GM12873 (cell line): Measurements from ENCODE around the gene PDGFRB.

ENCODE experiments used
- TF ChIP-seq, protein P1 (sequence below): IDR thresholded peaks from 2 replicates; pipeline ENCODE4 v1.5.1; 2012; ENCODE audit warnings: low read depth, mild to moderate bottlenecking, moderate library complexity, low read length, control low read depth; ENCODE audit not compliant: insufficient read depth; ENCODE audit errors: missing control alignments

PDGFRB gene

DNA sequence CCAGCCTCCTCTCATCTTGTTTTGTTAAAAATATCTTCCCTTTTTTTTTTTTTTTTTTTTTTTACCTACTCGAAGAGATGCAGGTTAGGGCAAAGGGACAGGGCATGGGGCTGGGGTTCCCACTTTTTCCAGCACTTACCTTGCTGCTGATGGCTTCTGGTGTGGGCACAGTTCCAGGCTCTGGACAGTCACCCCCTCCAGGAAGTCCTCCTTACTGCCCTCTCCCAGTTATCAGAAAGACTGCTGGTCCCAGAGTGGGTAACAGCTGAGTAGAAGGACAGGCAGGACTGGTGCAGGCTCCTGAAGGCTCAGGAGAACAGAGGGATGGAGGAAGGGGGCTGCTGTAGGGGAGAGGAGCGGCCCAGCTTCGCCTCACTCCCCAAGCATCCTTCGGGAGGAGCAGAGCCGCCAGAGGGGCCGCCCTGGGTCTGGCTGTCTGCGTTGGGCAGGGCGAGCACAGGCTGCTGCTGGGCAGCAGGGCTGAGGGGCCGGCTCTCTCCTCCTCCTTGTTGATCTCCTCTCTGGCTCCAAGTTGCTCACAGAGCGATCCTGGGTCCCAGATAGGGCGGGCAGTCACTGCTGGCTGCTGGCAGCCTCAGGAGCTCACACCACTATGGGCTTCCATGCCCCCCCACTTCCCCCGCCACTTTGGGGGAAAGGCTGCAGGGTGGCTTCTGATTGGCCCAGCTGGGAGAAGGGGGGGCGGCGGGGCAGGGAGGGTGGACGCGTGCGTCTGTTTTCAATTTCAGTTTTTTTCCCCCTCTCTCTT, at the start of gene PDGFRB:
Gene PDGFRB, minus strand, starts transcription at position 588 of the 769 bp plus-strand sequence. CDS start 18,798 bp downstream, outside the sequence.
- TF ChIP-seq, protein P1, sequence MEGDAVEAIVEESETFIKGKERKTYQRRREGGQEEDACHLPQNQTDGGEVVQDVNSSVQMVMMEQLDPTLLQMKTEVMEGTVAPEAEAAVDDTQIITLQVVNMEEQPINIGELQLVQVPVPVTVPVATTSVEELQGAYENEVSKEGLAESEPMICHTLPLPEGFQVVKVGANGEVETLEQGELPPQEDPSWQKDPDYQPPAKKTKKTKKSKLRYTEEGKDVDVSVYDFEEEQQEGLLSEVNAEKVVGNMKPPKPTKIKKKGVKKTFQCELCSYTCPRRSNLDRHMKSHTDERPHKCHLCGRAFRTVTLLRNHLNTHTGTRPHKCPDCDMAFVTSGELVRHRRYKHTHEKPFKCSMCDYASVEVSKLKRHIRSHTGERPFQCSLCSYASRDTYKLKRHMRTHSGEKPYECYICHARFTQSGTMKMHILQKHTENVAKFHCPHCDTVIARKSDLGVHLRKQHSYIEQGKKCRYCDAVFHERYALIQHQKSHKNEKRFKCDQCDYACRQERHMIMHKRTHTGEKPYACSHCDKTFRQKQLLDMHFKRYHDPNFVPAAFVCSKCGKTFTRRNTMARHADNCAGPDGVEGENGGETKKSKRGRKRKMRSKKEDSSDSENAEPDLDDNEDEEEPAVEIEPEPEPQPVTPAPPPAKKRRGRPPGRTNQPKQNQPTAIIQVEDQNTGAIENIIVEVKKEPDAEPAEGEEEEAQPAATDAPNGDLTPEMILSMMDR = no peak

DNA sequence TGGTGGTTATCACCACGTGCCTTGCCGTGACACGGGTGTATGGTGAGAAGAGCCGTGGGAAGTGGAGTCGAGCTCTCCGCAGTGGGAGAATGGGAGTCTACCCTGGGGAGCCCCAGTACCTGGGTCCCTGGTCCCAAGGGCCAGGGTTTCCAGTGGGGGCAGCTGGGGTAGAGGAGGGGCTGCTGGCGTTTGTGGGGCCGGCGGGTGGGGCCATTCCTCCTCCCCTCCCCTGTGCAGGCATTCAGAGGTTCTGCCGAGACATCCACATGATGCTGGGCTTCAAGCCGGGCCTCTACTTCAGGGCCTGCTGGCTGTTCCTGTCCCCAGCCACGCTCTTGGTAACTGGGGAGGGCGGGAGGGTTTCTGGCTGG, 48.9 kb upstream of the PDGFRB start:
- TF ChIP-seq, protein P1 = no peak

DNA sequence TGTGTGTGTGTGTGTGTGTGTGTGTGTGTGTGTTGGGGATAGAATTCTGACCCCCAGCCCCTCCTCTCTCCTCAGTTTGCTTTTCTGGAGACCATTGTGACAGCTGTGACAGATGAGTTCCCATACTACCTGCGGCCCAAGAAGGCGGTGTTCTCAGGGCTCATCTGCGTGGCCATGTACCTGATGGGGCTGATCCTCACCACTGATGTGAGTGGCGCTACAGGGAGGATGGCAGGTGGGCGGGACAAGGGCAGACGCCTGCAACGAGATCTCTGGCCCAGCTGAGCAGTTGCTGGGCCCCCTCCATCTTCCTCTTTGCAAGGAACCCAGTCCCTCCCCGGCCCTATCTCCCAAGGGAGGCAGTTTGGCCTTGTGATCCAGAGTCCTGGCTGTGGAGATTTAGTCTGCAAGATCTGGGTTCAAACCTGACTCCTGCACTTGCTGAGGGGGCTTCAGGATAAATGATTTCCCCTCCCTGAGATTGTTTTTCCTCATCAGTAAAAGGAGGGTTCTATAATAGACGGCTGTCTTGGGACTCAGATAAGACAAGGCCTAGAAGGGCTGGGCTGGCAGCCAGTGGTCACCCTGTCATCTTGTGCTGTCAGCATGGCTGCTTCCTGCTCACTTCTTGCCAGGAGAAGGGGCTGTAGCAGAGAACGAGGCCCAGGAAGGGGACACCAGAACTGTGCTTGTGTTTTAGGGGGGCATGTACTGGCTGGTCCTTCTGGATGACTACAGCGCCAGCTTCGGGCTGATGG, 48.4 kb upstream of the PDGFRB start:
- TF ChIP-seq, protein P1 = no peak

DNA sequence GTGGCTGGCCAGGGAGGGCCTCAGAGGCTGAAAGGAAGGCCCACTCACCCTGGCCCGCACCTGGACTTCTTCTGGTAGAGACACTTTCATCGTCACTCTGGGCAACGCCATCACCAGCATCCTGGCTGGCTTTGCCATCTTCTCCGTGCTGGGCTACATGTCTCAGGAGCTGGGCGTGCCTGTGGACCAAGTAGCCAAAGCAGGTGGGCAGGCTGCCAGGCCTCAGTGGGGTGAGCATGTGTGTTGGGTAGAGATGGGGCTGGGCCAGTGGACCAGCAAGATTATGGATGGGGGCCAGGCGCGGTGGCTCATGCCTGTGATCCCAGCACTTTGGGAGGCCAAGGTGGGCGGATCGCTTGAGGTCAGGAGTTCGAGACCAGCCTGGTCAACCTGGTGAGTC, 46.9 kb upstream of the PDGFRB start:
- TF ChIP-seq, protein P1 = no peak

DNA sequence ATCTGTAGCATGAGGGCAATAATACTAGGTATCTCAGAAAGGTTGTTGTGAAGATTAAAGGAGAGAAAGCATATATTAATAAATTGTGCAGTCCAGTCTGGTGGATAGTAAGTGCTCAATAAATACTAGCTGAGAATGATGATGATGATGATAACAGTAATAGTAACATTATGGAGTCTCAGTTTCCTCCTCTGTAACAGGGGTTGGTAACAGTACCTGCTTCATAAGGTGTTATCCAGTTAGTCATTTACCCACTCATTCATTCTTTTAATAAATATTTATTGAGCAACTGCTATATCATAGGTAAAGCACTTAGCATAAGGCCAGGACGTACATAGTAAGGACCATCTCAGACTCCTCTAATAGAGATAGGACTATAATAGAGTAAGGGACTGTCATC, 41.8 kb upstream of the PDGFRB start:
- TF ChIP-seq, protein P1 = no peak

DNA sequence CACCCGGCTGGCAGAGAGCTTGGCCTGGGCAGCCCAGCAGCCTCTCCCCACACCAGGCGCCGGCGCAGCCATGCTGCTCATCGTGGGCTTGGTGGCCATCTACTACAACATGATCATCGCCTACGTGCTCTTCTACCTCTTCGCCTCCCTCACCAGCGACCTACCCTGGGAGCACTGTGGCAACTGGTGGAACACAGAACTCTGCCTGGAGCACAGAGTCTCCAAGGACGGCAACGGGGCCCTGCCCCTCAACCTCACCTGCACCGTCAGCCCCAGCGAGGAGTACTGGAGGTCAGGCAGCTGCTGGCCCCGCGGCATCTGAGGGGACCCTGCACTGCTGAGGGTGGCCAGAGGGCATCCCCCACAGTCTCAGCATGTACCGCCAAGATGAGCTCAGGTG, 41.3 kb upstream of the PDGFRB start:
- TF ChIP-seq, protein P1 = no peak

DNA sequence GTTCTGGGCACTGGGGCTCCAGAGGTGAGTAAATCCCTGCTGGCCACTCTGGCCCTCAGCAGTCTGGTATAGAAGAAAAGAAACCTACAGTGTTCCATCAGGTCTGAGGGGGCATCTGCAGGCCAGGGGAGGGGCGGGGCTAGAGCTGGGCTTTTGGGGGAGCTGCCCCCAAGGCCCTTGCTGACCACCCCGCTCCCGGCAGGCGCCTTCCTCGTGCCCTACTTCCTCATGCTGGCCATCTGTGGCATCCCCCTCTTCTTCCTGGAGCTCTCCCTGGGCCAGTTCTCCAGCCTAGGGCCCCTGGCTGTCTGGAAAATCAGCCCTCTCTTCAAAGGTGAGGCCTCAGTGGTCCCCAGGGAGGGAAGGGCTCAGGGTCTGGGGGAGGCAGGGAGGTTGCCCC, 40.9 kb upstream of the PDGFRB start:
- TF ChIP-seq, protein P1 = no peak
